Activated CD4-positive, alpha-beta T cell treated with anti-CD3 and anti-CD28 coated beads, Interleukin-2, Interleukin-6, amounts not matched to agents 100 ng/mL and 50 ng/mL, durations not matched to agents 16 hours and 8 hours (primary cell): ENCODE data around the gene TP53I11.

Experiments
- DNase-seq: peaks from one replicate; pipeline ENCODE4 v3.0.0-alpha.2; 2020

Gene TP53I11

DNA sequence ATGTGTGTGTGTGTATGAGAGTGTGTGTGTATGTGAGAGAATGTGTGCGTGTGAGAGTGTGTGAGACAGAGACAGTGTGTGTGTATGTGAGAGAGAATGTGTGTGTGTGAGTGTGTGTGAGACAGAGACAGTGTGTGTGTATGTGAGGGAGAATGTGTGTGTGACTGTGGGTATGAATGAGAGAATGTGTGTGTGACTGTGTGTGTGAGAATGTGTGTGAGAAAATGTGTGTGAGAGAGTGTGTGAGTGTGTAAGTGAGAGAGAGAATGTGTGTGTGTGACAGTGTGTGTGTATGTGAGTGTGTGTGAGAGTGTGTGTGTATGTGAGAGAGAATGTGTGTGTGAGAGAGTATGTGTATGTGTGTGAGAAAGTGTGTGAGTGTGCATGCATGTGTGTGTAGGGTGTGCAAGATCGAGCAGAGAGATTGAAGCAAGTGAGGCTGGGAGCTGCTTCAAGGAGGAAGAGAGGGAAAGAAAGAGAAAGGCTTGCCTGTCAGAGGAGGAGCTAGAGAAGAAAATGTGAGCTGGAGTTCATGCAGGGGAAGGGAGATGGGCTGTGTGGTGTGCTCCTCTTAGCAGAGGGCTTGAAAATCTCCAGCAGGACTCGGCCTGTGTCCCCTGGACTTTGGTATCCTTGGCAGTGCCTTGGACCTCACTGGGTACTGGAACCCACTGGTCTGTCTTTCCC lies 27.7 kb upstream of the TP53I11 start:
- DNase-seq, result no peak

DNA sequence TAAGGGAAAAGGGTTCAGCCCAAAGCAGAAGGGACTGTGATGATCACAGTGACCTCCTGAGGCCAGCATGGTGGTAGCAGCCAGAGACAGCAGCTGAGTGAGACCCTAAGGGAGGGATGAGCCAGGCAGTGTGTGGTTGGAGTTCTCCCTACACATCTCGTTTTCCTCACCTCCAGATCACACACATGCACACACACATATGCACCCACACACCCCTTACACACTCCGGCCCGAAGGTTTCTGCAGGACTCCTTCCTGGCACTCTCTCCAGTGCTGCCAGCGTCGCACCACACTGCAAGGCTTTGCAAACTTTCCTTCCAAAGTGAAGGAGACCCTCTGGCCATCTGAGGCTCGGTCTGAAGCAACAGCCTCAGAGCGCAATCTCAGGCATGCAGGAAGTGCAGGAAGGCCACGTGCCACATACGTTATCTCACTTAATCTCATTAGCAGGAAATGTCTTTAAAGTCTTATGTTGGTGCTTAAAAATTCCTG lies 26.9 kb upstream of the TP53I11 start:
- no peak for DNase-seq

GRCh38 chr11:44976576-44976975 lies 25.9 kb upstream of the TP53I11 start:
- DNase-seq, result no peak

DNA sequence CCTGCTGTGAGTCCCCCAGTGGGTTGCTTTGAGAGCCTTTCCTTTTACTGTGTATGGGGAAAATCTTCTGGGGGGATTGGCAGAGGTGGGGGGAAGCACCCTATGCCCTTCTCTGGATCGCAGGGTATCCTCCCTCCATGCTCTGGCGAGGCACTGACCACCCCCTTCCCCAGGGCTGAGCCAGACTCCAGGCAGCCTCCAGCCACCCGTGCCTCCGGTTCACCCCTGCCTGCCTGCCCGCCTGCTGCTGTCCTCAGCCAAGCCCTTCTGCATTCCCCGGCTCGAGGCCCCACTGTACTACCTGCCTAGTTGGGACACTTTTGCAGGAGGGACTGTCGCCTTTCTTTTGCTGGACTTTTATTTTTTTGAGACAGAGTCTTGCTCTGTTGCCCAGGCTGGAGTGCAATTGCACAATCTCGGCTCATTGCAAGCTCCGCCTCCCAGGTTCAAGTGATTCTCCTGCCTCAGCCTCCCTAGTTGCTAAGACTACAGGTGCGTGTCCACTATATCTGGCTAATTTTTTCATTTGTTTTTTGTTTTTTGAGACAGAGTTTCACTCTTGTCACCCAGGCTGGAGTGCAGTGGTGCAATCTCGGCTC lies 23.8 kb upstream of the TP53I11 start:
- DNase-seq, result no peak

DNA sequence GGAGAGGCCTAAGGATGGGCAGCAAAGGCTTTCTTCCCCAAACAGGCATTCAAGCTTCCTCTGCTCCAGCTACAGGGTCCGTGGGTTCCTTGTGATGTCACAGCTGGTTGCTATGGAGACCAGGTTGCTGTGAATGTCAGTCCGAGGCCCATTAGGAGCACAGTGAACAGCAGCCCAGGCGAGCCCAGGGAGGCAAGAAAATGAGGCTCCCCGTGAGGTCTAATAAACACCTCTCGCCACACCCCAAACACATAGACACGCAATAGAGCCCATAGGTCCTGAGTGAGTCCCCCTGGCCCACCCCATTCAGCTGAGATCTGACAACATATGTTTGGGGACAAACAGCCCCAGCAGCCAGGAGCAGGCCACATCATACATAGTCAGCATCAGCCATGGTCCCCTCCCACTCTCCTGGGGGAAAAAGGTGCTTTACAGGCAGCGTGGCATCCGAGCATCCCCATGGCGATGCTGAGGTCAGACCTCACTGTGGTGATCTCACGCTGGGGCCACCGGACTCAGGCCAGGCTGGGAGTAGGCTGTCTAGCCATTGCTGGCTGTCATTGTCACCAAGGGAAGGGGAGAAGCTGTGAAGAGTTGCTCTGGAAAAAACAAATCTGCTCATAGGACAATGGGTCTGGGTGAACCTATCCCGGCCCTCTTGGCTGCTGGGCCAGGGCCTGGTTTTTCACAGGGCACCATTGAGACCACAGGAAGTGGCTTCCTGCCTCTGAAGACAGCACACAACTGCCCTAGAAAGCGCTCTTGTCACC lies 23.1 kb upstream of the TP53I11 start:
- no peak for DNase-seq

DNA sequence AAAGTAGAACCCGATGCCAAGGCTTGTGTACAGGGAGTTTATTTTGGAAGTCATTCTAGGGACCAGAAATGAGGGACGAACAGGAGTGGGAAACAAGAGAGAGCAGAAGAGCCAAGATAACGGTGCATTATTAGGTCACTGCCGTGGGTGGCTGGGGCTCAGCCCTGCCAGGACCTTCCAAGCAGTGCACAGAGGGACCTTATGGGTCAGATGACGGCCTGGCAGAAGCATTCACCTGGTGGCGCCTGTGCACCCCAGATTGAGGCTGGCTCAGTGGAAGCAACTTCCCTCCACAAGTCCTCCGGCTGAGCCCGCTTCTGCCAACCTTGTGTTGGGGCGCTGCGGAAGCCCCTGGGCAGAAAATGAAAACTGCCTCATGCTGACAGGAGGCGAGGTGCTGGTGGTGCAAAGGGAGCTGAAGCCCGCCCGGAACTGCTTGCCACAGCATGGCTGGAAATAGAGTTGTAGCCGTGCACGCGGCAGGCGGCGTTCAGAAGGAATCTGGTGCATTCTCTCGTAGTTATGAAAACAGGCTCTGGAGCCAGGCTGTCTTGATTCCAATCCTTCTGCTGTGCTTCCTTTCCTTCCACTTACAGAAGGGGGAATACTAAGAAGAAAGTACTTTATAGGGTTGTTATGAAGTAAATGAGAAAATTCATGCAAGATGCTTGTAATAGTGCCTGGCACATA lies 22.2 kb upstream of the TP53I11 start:
- no peak for DNase-seq

GRCh38 chr11:44971185-44971584 lies 20.5 kb upstream of the TP53I11 start:
- no peak for DNase-seq

DNA sequence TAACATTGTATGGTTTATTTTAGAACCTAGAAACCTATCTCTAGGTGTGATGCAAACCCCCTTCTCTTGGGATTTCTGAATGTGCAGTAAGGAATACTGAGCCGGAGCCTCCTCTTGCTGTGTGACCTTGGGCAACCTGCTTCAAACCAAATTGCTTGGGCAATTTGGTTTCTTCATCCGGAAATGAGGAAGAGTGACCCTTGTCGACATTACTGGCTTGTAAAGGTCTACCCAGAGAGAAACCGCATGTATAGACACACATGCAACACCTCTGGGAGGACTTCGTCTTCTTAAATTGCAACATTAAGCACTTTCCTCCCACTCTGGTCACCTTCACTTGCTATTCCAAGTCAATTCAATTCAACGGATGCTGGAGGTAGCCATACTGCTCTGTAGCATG lies 19.6 kb upstream of the TP53I11 start:
- no peak for DNase-seq

GRCh38 chr11:44969651-44970252 lies 19.1 kb upstream of the TP53I11 start:
- DNase-seq, result no peak

GRCh38 chr11:44968510-44968909 lies 17.8 kb upstream of the TP53I11 start:
- DNase-seq, result no peak

DNA sequence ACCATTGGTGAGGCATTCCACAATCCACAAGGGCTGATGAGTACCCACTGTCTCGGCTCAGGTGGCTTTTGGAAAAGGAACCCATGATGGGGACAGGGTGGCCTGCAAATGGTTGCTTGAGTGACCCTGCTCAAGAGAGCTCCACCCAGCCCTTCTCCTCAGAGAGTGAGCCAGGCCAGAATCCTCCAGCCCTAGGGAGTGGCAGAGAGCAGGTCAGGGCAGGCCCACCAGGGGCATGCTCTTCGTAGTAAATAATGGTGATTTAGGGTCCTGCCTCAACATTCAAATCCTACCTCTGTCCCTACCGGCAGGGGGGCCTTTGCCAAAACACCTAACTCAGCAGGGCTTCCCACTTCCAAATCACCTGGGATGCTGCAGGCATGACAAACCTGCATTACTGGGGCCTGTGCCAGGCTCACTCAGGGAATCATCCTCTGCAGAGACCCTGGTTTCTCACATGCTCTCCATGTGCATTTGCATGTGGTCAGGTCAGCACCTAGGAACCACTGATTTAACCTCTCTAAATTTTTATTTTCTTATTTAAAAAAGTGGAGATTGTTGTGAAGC lies 17.3 kb upstream of the TP53I11 start:
- DNase-seq, result no peak

- no peak for DNase-seq
These were observed 16.0 kb upstream of the TP53I11 start for GRCh38 chr11:44966694-44967093.

GRCh38 chr11:44964526-44965209 lies 14.0 kb upstream of the TP53I11 start:
- DNase-seq, result no peak

- DNase-seq, result no peak
These were observed 13.3 kb upstream of the TP53I11 start for GRCh38 chr11:44963948-44964347.

DNA sequence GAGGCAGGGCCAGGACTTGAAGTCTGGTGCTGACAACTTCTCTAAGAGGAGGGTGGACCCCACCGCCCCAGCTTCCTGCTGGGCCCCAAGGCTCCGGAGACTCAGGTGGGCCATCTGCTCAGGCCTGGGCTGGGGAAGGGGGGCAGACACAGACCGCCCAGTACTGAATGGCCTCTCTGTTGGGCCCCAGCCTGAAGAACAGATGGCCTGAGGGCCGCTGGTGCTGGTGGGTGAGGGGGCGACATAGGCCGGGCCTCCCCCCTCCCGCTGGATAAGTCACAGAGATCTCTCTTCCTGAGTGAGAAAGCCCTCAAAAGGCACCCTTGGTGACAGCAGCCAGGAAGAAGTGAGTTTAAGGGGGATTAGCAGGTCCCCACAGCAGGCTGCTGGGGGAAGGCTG lies 12.5 kb upstream of the TP53I11 start:
- DNase-seq, result no peak

GRCh38 chr11:44962464-44962863 lies 11.8 kb upstream of the TP53I11 start:
- DNase-seq, result no peak

DNA sequence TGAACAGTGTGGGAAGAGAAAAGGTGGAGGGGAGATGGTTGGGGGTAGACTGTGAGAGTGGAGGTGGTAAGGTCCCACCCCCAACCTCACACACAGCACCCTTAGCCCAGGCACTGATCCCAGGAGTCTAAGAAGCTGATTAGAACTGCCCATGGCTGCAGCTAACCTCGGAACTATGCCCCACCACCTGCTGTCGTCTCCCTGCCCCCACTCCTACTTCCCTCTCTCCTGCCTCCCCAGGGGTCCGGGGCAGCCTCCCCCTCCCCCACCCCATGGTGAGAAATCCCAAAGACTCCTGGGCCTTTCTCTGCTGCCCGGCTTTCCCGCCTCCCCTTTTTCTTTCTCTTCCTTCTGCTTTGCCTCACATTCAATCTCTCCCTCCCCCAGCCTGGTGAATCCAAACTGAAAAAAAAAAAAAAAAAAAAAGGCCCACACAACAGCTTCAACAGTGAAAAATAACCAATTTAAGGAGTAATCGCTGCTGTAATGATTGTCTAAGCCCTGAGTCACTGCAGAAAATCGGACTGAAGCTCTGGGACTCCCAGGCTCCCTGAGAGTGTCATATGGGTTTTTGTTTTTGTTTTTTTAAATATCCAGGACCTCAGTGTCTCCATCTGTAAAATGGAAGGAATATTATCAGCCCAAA lies 9.6 kb upstream of the TP53I11 start:
- no peak for DNase-seq

DNA sequence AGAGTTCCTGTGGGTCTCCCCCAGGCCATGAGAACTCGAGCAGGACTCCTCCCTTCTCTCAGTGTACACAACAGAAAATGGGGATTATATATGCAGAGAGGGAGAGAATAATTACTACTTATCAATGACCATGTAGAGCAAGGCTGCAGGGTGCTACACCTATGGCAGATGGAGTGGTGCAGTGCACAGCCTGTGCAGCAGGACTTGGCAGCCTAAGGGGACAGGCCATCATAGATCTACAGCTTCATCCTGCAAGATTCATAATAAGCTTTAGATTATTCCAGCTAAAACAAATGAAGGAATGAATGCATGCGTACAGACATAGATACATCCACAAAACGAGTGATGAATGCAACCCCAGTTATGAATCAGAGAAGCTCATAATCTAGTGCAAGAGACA lies 8.4 kb upstream of the TP53I11 start:
- DNase-seq, result no peak

GRCh38 chr11:44957776-44958564 lies 7.3 kb upstream of the TP53I11 start:
- DNase-seq, result no peak

DNA sequence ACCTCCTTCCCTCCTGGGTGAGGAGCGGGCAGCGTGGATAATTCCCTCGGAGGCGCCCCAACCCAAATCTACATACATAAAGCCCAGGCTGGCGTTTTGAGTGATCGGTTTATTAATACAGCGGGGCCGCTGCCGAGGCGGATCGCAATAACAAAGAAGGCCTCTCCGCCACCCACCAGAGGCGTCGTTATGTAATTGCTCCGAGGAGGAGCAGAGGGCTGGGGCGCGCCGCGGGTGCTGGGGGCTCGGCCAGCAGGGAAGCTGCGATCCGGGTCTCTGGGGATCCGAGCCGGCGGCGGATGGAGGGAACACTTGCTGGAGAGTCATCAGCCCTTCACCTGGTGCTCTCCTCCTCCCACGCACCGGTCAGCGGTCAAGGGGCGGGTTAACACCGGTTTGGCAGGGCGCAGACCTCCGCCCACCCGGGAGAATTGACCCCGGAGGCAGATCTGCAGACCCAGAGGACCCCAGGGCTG lies 6.4 kb upstream of the TP53I11 start:
- no peak for DNase-seq
